Neural cell (in vitro differentiated cells): Measurements from ENCODE around the gene ST6GAL1.

ENCODE experiments used
- CTCF ChIP-seq: fragments of 450-650 bp; IDR thresholded peaks from 2 replicates; pipeline ENCODE4 v1.5.1; 2014; ENCODE audit warnings: antibody characterized with exemption, mild to moderate bottlenecking, moderate library complexity; ENCODE audit not compliant: poor library complexity, severe bottlenecking
- EP300 ChIP-seq: fragments of 450-650 bp; conservative IDR thresholded peaks from 2 replicates; pipeline ENCODE4 v1.6.1; 2014; ENCODE audit warnings: antibody characterized with exemption, mild to moderate bottlenecking, moderate library complexity; ENCODE audit not compliant: poor library complexity, severe bottlenecking
- EZH2 ChIP-seq: fragments of 200-600, 300-800 bp; shearing (Covaris generic), sonication (generic); IDR thresholded peaks from 2 replicates; pipeline ENCODE4 v1.6.1; 2014; ENCODE audit warnings: antibody characterized with exemption, low read length, borderline replicate concordance, mild to moderate bottlenecking; ENCODE audit not compliant: insufficient read depth, poor library complexity, severe bottlenecking
- POLR2AphosphoS5 ChIP-seq: IDR thresholded peaks from 2 replicates; pipeline ENCODE4 v1.6.1; 2012
- RAD21 ChIP-seq: fragments of 450-650 bp; conservative IDR thresholded peaks from 2 replicates; pipeline ENCODE4 v1.6.1; 2014; ENCODE audit warnings: antibody characterized with exemption, mild to moderate bottlenecking, moderate library complexity

- TF ChIP-seq CTCF (no peak), POLR2AphosphoS5 (no peak), EZH2 (no peak), RAD21 (no peak), EP300 (no peak)
These were observed 70.4 kb downstream of the ST6GAL1 start for GRCh38 chr3:187000711-187001151.
